Measurements from ENCODE around the gene ADAM29.
"Not testable (repeated sequence)": the region's sequence is repeated elsewhere in the genome, so short reads cannot be mapped to it uniquely, and the experiment has no call there.

ADAM29 gene

DNA sequence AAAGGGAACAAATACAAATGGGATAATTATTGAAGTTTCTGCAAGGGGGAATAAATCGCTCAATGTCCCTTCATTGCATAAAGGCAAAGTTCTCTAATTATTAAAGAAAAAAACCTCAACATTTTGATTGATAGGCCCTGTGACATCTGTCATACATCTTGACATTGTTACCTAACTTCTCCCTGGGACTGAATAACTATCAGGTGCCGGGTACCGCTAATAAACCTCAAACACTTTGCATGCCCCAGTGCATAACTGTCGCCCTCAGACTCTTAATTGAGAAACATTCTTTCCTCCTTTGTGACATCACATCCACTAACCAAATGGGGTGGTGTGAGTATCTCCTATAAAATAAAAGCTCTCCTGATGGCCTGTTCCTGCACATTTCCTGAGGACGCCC is at the start of gene ADAM29:
Gene ADAM29 (plus strand): TSS at position 301 of the 400 bp plus-strand sequence. CDS start 57,168 bp downstream, outside the sequence.
- no peak for DNase-seq (ENCODE audit: low read depth, low spot score)

DNA sequence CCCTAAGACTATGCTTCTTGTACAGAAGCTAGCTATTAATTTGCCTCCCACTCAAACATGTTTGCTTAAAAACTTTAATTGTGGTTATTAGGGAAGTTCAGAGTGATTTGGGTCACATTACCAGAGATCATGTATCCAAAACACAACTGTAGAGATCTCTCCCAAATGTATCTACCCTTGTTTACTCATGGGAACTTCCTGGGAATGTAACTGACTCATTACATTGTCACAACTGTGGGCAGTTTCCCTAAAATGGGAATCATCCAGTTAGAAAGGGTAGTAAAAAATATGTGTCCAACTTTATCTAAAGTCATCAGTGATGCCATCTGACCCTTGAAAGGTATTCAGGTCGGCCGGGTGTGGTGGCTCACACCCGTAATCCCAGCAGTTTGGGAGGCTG is 48.8 kb upstream of the ADAM29 start:
- DNase-seq (ENCODE audit: low read depth, low spot score): no peak

DNA sequence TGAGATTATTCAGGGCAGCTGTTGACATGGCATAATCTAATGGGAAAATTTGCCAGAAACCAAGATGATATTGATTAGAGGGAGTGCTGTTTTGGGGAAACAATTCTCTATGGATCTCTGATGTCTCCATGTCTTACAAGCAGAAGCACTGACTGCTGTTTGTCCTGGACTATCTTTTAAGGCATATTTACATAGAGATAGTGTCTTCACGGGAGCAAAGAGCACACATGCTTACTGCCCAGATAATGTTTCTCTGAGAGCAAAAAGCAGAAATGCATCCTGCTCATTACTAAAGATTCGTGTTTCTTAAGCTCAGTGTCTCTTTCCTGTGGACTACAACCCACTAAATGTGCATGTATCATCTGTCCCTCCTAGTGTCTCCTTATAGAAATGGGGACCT is 47.8 kb upstream of the ADAM29 start:
- no peak for DNase-seq (ENCODE audit: low read depth, low spot score)

DNA sequence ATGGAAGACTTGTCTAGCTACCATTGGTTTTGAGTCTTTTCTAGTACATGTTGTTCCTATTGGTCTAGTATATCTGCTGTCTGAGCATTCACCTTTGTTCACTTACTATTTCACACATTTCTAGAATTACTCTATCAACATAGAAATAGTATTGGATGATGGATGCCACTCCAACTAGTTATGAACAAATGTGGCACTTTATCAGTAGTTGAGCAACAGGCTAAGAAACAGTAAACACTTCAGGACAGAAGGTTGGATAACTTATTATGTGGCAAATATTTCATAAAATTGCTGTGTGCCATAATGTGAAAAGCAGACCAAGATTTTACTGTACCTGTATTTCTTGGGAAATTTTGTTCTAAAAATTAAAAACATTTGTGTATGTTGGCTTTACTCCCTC is 46.8 kb upstream of the ADAM29 start:
- no peak for DNase-seq (ENCODE audit: low read depth, low spot score)

DNA sequence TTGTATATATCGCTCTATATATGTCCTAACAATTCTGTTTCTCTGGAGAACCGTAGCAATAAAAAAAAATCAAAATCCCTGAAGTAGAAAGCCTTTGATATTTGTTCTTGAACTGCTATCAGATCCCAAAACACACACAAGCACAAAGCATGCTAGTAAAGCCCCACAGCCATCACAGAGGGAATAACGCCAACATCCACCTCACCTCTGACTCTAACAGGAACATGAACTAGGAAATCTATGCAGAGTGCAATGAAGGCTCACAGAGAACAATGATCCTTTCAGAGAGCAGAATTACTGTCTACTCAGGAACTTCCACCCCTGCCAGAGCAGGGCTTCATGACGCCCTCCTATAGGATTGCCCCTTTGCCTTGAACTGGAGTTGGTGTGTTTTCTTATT is 45.0 kb upstream of the ADAM29 start:
- not testable (repeated sequence) for DNase-seq (ENCODE audit: low read depth, low spot score)

DNA sequence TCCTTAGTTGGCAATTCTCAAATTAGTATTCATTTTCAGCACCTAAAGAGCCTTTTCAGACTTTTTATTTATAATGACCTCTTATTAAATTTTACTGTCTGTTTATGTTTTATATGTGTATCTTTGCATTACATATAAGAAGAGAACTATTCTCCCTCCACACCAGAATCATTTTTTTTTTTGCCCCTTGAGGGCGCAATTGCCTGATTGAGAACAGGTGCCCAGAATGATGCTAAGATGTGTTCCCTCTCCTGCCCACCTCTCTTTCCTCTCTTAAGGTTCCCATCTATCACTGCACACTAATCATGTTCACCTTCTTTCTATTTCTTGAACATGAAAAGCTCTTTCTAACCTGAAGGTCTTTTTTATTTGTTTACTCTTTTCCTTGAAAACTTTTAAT is 44.2 kb upstream of the ADAM29 start:
- no peak for DNase-seq (ENCODE audit: low read depth, low spot score)

DNA sequence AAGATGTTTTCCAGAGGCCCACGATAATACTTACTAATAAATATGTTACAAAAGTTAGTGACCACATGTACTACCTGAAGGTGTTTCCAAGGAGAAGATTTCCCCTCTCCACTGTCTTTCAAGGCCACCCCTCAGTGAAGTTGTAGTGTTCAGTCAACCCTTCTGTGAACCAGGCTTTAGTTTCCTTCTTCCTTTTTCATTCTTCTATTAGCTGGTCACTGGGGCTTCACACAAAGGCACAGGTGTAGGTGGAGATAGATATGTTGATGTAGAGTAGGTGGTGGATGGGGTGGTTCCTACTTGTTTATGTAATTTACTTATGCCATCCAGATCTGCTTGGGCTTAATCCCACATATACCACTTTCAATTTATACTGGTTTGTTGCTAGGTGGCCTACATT is 43.3 kb upstream of the ADAM29 start:
- DNase-seq (ENCODE audit: low read depth, low spot score): no peak

DNA sequence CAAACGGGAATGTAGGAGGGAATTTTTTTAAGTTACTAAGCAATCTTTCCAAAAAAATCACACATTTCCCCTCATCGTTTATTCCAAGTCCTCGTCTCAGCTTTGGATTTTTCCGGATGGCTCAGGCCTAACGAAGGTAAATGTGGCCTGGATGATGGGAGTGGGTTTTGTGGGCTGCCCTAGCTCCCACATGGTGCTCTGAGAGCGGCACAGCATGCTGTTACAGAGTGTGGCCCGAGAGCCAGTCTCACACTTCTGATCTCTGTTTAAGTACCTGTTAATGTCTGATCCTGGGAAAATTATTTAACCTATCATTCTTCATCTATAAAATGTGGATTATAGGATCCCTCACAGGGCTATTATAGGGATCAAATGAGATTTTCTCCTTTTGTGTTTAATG is 38.2 kb upstream of the ADAM29 start:
- DNase-seq (ENCODE audit: low read depth, low spot score): no peak

DNA sequence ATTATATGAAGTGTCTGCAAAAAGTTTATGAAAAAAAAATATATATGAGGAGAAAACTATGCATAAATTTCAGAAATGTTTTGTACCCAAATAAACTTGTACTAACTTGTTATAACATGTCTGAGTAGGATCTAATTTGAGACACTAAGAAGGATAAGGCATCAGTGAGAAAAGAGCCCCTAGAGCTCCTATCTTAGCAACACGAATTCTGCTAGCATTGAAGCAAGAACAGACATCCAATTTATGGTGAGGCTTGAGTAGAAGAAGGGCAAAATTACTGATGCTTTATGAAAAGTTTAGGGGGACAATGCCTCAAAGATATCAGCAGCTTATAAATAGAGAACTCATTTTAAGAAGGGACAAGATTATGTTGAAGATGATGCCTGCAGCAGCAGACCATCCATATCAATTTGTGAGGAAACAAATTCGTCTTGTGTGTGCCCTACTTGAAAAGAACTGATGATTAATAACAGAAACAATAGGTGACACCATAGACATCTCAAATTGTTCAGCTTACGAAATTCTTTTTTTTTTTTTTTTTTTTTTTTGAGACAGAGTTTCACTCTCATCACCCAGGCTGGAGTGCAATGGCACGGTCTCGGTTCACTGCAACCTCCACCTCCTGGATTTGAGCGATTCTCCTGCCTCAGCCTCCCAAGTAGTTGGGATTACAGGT is 35.7 kb upstream of the ADAM29 start:
- no peak for DNase-seq (ENCODE audit: low read depth, low spot score)

DNA sequence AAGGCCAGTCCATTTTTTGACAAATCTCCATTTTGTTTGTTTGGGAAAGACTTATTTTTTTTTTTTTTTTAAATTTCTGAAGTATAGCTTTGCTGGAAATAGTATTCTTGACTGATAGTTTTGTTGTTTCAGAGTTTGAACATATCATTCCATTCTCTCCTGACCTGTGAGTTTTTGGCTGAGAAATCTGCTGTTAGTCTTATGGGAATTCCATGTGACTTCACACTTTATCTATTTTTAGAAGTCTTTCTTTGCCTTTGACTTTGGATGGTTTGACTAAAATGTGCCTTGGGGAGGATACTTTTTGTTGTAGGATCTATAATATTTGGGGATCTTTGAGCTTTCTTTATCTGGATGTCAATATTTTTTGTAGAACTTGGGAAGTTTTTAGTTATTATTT is 10.7 kb upstream of the ADAM29 start:
- DNase-seq (ENCODE audit: low read depth, low spot score): no peak

DNA sequence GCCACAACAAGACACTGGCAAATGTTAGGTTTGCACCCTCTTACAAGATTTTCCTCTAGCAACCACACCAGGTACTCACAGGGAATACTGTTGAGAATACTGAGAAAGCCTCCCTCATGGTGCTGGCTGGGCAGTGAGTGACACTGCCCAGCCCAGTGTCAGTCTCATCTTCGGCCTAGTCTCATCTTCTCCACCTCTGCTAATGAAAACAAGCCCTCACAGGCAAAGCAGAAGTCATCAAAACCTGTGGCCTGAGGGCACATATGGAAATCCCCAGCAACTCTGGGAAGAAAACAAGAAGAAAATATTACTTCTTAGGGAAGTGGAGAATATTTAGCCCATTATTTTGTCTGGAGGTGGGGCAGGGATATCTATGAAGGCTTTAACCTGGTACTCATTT is 7.9 kb upstream of the ADAM29 start:
- no peak for DNase-seq (ENCODE audit: low read depth, low spot score)

DNA sequence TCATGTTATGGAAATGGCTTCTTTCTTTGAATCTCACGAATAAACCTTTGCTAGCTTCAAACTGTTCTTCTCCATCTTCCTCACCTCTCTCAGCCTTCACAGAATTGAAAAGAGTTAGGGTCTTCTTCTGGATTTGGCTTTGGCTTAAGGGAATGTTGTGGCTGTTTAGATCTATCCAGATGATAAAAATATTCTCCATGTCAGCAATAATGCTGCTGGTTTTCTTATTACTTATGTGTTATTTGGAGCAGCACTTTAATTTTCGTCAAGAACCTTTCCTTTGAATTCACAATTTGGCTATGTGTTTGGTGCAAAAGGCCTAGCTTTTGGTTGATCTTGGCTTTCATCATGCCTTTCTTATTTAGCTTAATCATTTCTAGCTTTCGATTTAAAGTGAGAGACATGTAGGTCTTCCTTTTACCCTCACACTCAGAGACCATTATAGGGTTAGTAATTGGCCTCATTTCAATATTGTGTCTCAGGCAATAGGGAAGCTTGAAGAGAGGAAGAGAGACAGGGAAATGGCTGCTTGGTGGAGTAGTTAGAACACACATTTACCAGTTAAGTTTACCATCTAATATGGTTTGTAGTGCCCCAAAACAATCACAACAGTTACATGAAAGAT is 5.1 kb upstream of the ADAM29 start:
- DNase-seq (ENCODE audit: low read depth, low spot score): no peak

DNA sequence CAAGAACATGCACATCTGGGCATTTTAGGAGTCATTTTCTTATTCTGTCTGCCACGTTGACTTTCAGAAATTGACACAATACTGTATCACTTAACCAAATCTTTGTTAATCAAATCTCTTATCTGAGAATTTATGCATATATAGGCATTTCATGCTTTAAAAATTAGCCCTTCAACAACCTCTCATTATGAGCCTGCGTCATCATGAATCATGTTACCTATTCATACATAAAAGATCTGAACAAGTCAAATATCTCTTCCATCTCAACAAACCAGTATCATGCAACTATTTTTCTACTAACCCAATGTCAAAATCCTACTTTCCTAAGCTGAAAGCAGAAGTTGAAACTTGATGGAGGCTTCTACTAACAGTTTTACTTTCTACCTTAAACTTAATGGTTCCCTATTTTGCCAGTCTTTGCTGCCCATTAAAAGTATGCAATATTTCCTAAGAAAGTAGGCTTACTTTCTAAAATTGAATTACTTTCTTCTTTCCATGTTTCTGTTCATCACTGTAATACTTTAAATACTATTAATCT is 1.8 kb downstream of the ADAM29 start:
- DNase-seq (ENCODE audit: low read depth, low spot score): no peak

DNA sequence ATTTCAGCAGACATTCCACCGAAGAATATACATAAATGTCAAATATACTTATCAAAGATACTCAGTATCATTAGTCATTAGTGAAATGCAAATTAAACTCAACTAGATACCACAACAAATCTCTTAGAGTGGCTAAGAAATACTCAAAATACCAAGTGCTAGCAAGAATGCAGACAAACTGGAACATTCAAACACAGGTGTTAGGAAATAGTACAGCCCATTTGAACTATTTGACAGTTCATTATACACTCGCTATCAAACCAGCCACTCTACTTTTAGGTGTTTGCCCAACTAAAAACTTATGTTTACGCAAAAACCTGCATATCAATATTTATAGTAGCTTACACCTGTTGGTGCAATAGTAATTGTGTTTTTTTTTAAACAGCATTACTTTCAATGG is 8.8 kb downstream of the ADAM29 start:
- no peak for DNase-seq (ENCODE audit: low read depth, low spot score)

DNA sequence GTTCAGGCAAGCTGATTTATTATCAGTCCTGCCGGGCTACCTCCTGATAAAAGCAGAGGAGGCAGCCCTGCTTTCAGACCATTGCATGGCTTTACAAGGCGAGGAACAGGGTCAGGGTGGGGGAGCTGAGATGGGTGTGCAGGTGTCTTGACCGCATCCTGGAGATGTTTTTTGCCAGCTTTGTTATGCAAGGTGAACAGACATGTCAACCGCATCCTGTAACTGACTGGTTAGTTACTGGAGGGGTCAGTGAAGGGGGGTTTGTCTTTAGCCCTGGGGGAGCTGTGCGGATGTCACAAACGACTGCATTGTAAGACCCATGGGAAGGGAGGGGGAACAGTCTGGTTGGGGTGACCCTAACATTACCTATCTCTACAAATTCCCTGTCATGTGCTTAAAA is 10.0 kb downstream of the ADAM29 start:
- DNase-seq (ENCODE audit: low read depth, low spot score): no peak

DNA sequence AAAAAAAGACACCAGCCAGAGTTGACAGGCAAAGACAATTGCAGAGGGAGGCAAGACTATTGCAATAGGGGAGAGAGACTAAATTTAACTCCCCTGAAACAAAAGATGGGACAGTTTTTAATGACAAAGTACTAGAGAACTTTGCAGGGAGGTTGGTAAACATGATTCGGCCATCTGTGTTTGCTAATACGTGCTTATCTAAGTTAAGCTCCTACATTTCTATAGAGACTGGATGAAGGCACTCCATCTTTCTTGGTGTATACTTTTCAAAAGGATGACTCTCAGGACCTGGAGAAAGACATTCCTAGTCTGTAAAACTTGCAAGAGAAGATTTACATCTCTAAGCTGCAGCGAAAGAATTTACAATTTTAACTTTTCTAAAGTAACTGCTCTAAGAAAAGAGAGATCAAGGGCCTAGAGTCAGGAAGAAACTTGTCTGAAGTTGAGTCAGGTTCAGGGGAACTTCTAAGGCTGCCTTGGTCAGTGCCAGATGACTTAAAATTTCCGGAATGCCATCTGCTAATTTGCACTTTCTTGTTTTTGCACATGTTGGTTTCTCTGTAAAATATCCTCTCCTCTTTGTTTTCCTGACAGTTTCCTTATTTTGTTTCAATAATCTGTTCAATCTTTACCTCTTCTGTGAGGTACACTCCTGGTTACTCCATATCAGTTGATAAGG is 10.6 kb downstream of the ADAM29 start:
- no peak for DNase-seq (ENCODE audit: low read depth, low spot score)

DNA sequence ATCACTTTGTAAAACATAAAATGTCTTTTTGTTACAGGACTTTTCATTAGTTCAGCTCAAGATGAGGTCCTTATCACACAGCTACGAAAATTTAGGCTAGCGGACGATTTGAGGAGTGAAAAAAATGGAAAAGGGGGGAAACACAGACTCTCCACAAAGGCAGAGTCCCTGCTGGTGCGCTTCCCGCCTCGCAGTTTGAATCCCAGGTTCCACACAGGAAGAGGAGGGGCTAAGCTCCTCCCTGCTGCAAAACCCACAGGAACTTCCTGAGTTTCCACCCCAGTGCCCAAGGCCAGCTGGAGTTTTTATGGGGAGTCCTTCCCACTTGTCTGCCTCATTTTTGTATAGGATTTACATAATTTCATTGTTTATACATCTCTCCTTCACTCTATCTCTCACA is 11.2 kb downstream of the ADAM29 start:
- no peak for DNase-seq (ENCODE audit: low read depth, low spot score)

DNA sequence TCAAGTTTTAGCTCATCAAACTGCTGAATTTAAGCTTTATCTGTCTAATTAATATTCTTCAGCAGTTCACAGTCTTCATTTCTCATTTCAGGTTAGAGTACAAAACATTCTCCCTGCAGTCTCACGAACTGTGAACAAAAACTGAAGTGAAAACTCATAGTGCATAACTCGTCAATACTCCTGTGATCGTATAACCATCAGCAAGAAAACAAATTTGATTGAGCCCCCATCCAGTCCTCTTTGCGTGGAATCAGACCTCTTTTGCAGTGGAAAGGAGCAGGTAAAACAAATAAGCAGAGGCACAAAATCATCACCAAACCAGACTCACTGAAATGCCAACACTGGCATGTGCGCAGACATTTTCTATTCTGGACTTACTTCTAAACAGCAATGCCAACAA is 12.7 kb downstream of the ADAM29 start:
- no peak for DNase-seq (ENCODE audit: low read depth, low spot score)

DNA sequence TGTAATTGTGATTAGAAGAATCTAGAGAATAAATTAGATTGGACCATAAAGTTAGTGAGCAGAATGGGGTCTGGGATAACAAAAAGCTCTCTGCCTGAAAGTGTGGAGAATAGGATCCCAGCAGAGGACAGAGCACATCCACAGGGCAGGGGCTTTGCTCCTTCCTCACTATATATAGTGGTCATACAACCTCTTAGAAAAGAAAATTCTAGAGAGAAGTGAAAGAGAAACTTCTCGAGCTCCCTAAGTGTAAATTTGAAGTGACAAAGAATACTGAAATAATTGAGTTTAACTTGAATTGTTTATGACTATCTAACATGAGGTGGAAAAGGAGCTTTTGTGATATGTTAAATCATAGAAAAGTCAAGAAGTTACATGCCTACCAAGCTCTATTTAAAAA is 14.9 kb downstream of the ADAM29 start:
- no peak for DNase-seq (ENCODE audit: low read depth, low spot score)

DNA sequence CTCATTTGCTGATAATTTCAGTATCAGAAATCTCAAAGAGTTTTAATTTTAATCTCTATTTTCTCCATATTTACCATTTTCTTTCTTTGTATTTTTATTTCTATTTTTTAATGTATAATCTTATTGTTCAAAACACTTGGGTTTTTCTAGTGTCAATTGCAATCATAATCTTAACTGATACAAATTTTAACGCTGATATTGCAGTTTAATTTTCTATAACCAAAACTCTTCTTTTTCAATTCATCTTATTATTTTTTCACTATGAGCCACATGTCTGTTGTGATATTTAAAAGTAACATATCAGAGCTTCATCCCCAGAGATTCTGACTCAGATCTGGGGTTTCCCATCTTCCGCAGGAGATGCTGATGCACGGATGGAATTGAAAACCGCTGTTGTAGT is 16.2 kb downstream of the ADAM29 start:
- DNase-seq (ENCODE audit: low read depth, low spot score): no peak

DNA sequence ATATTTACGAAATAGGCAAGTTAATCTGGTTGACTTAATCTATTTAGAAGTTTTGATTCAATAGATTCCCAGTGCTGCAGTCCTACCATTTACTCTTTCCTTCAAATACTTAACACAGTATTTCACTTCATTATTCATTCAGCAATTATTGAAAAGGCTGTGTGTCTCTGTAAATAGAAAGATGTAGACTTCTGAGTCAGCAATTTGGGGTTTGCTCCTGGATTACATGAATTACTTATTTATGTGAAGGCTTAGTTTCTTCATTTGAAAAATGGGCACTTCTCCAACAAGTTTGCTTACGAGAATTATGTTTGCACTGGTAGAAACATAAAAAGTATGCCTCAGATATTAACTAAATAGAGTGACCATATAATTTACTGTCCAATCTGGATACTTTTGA is 17.4 kb downstream of the ADAM29 start:
- no peak for DNase-seq (ENCODE audit: low read depth, low spot score)

DNA sequence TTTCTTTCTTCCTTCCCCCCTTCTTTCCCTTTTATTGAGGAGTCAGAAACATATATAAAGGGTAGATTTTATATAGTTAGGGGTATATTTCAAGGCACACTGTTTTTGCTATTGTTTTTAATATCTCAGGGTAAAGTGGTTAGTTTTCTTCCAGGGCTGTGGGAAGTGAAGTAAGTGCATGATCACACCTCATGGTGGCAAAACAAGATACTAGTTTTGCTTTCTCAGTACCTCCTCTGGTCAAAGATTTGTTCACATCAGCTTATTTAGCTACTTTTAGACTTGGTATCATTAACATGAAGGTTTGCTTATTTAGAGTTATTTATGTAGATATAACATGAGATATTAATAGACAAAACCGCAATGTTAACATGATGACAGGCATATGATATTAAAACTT is 21.8 kb downstream of the ADAM29 start:
- DNase-seq (ENCODE audit: low read depth, low spot score): no peak

DNA sequence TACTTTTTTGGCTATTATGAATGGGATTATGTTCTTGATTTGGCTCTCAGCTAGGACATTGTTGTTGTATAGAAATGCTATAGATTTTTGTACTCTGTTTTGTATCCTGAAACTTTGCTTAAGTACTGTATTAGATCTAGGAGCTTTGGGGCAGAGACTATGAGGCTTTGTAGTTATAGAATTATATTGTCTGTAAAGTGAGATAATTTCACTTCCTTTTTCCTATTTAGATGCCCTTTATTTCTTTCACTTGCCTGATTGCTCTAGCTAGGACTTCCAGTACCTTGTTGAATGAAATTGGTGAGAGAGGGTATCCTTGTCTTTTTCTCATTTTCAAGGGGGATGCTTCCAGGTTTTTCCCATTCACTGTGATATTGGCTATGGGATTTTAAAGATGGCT is 28.1 kb downstream of the ADAM29 start:
- DNase-seq (ENCODE audit: low read depth, low spot score): no peak
